GM19043 (cell line): ENCODE data around the gene RHOV.
"Not testable (repeated sequence)": the region's sequence is repeated elsewhere in the genome, so short reads cannot be mapped to it uniquely, and the experiment has no call there.

Experiments used
- ATAC-seq: cut with Tn5 transposase; IDR thresholded peaks from one replicate; pipeline ENCODE4 v1.9.1; 2021; ENCODE audit warnings: low read depth; ENCODE audit not compliant: unreplicated experiment

Gene RHOV

DNA sequence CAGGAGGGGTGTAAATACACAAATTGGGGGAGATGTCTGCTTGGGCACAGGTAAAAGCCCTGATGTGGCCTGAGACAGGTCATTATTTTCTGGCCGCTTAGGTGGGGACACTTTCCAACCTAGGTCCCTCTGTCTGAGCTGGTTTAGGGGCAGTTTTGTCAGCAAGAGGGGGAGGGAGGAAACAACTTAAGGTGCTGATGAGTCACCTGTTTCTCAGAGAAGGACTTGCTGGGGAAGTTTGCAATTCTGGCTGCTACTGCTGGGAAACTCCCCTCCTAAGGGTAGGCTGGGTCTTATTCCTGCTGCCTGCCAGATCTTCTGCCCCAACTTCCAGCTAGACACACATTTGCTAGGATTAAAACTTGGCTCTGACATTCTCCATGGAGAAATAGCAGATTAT lies 4.8 kb upstream of the RHOV start:
- ATAC-seq = no peak

DNA sequence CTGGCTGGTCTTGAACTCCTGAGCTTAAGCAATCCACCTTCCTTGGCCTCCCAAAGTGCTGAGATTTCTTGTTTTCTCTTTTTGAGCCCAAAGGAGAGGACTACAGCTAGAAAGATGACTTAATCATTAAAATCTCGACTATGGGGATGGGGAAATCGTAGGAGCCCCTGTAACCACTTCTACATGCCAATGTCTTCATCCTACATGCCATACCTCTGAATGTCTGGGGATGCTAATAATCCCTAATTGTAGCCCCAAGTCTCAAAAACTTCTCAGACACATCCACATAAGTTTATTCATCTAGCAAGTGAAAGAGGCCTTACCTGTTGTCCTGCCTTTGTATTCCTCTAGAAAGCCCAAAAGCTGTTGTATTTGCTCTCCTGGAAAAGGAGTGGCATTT lies 3.7 kb upstream of the RHOV start:
- ATAC-seq = no peak

DNA sequence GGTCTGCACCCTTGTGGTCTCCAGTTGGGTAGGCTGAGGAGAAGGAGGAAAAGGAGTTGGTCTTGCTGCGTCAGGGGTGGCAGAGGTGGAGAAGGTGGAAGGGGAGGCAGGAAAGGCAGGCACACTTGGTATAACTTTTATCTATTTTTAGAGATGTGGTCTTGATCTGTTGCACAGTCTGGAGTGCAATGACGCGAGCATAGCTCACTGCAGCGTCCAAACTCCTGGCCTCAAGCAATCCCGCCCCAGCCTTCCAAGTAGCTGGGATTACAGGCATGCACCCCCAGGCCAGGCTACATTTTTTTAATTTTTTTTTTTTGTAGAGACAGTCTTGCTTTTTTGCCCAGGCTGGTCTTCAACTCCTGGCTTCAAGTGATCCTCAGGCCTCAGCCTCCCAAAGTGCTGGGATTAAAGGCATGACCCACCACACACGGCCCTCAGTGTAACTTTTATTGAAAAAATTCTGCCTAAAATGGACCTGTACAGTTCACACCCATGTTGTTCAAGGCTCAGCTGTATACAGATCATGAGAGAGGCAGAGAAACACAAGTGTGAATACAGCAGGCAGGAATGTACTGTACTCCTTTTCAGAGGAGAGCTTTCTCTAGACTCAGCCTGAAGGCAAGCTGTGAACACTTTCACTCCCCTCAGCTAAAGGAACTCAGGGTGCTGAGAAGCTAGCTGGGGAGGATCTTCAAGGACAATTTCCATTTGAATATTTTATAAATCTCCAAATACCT lies 2.1 kb upstream of the RHOV start:
- no peak for ATAC-seq

DNA sequence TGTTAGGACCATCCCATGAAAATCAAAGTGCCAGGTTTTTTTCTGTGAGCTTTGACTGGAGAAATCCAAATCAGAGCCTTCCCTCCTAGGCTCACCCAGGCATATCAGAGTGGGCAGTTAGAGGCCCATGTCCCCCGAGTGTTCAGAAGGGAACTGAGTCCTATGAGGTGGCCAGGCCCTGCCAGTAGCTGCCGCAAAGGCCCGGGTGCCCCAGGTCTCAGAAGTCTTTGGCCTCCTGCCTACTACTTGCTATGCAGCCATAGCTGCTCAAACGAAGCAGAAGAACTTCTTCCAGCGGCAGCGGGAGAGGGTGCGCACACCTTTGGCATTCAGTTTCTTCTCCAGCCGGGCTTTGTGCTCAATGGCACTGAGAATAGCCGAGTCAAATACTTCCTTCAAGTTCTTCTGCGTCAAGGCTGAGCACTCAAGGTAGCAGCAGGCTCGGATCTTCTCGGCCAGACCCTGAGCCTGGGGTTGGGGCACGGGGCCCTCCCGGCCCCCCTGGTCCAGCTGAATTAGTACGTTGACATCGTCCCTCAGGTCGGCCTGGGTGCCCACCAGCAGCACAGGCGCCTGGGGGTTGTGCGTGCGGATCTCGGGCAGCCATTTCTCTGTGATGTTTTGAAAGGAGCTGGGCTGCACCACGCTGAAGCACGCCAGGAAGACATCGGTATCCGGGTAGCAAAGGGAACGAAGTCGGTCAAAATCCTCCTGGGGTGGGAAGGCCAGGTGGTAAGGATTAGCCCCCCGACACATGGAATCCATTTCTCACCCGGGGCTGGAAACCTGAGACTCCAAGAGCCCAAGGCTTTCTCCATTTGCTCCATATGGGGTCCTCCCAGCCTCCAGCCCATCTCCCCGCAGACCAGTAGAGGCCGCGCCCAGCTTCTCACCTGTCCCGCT lies 992 bp downstream of the RHOV start:
- no peak for ATAC-seq

DNA sequence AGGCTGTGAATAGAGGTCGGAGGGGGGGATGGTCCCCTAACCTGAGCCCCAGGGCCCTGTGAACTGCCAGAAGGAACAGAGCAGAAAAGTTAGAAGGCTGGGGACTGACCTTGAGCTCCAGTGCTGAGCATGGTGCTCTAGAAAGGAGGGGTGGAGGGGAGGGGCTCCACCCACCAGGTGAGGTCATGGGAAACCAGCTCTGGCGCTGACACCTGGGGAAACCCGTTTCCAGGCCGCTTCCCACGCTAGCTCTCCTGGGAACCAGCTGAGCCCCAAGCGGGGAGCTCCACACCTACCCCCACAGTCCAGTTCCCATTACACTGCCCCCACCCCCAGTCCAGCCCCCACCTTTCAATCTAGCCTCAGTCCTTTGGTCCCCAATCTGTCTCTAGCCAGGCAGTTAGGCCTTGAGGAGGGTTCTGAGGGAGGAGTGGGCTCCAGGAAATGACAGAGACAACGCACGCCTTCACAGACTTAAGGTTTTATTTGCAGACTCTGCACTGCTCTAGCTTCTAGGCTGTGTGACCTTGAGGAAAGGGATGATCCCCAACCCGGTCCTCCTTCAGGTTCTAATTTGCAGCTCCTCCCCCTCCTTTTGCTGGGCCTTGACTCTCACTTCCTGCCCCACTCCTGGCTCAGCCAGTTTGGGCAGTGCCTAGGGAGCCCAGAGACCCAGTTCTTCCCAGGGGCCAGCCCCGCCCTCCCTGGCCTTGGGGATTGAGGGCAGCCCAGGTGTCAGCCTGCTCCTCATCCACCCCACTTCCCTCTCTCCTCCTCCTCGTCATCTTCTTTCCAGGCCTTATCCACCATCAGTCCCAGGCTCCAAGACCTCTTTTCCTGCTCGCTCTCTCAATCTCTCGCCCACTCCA lies 2.1 kb downstream of the RHOV start:
- no peak for ATAC-seq

DNA sequence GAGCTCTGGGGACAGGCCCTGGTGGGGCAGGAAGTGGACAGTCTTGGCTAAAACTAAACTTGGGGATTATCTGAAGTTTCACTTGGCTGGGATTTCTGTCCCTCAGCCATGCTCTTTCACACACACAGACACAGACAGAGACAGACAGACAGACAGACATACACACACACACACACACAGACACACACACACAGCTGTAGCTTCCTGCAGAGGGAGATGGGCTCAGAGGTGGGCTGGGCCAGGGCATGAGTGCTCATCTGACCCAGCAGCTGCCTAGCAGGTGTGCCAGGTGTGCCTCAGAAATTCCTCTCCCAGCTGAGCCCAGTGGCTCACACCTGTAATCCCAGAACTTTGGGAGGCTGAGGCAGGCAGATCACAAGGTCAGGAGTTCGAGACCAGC lies 3.3 kb downstream of the RHOV start:
- no peak for ATAC-seq

DNA sequence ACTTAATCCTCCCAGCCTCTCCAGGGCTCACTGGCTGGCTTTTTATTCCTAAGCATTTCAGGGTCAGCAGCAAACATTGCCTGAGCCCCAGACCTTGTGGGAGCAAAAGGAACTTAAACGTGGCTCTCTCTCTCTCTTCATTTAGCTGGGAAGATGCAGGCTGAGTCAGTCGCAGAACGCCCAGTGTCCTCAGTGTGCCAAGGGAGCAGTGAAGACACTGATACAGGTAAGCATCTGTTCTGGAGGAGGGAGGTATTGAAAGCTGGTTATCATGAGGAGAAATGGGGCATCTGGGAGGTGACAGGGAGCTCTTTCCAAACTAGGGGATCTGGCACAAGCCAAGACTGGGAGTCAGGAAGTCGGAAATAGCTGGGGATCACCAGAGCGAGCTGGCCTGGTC lies 4.3 kb downstream of the RHOV start:
- ATAC-seq = no peak

DNA sequence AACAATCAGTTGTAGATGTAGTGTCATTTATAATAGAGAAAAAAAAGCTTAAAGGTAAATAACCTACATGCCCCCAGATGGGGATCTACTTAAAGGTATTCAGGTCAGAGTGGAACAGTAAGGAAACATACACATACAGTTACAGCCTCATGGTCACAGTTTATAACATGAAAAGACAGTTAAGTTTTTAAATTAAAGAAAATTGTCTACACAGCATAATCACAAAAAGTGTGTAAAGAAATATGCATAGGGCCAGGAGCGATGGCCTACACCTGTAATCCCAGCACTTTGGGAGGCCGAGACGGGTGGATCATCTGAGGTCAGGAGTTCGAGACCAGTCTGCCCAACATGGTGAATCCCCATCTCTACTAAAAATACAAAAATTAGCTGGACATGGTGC lies 6.8 kb downstream of the RHOV start:
- ATAC-seq = no peak

DNA sequence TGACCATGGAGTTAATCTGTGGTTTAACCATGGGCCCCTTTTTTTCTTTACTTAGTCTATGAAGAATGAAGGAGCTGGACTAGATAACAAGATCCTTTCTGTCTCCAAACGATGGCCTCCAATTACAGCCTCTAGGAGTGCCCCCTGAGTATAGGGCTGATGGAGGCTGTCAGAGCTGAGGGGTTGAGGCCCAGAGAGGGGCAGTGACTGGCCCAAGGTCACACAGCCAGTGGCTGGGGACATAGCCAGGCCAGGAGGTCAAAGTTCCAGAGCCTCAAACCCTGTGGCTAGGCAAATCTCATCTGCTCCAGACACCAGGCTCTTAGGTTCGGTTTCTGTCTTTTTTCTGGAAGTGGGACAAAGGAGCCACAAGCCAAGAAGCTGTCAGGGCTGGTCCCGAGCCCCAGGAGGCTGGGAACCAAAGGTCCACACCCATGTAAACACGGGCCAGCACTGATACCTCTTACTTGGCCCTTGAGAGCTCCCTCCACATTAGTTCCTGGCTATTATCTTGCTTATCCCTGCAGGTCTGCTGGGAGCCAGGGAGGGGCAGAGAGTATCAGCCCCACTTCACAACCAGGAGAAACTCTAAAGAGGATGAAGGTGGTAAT lies 10.3 kb downstream of the RHOV start:
- no peak for ATAC-seq

DNA sequence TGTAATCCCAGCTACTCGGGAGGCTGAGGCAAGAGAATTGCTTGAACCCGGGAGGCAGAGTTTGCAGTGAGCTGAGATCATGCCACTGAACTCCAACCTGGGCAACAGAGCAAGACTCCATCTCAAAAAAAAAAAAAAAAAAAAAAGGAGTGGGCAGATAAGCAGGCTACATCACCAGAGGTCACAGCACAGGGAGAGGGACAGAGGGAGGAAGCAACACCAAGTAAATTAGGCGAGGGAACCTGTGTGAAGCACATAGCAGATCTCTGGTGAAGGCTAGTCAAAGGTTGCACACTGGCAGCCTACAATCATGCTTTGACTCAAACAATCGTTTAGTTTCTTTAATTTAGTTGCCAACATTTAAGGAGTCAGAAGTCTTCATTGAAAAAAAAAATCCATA lies 12.9 kb downstream of the RHOV start:
- ATAC-seq = not testable (repeated sequence)

DNA sequence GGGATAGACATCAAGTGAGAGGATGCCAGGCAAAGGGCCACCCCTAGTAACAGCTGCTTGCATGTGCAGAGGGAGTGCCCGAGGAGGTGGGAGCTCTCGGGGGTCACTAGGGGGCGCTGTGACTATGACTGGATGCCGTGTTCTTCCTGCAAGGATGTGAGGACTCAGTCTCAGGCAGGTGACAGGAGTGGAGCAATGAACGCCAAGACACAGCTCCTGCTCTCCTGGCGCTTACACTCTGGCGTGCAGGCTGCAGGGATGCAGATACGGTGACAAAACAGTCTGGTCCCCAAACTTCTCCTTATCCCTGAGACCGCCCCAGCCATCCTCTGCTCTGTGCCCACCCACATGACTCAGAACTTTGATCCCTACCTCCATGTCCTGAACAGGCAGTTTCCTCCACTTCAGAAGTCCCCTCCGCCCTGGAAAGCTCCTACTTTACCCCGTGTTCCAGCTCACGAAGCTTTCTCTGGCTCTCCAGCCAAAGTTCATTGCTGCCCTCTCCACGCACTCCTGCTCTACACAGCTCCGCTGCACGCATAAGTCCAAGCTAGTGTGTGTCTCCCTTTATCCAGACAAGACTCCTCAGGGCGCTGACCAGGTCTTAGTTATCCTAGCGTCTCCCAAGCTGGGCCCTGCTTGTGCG lies 14.7 kb downstream of the RHOV start:
- no peak for ATAC-seq

DNA sequence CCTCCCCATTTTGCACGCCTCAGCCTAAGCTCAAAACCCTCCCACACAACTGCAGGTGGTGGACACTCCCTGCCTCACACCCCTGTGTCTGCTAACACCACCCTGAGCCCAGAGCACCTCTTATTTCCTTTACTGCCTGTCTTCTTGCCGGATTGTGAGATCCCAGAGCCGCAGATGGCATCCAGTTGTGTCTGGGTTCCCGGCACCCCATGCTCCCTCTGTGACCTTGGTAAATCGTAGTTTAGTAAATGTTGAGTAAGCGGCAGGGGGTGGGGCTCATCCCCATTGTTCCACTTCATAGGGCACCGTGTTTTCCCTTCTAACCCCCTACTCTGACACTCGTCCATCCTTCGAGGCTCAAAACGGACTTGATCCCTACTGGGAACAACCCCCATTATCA lies 15.3 kb downstream of the RHOV start:
- no peak for ATAC-seq

DNA sequence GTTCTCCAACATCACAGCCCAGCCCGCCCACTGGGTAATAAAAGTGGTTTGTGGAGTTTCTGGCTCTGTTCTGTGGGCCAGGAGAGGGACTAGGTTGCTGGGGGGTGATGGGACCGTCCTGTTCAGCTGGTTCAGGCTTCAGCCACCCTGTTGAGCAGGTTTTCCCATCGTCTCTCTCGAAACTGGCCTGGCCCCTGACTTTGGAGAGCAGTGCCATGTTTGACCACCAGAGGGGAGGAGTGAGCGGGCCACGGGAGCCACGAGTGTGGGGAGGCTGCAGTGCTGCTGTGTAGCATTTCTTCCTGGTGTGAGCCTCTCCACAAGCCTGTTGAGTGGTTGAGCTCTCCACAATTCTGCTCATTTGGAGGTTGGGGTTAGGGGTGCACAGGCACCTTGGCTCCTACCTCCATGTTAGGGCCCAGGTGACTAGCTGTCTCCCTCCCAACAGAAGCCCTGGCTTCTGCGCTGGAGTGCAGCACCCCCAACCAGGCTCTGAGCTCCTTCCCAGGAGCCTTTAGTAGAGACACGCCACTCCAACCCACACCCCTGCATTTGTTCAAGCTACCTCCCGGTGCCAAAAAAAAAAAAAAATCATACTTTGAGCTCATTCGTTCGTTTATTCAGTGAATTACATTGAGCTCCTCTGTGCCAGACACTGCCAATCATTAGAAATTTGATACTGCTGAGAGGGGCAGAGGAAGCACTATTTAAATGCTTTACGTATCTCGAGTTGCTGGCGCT lies 16.3 kb downstream of the RHOV start:
- no peak for ATAC-seq

DNA sequence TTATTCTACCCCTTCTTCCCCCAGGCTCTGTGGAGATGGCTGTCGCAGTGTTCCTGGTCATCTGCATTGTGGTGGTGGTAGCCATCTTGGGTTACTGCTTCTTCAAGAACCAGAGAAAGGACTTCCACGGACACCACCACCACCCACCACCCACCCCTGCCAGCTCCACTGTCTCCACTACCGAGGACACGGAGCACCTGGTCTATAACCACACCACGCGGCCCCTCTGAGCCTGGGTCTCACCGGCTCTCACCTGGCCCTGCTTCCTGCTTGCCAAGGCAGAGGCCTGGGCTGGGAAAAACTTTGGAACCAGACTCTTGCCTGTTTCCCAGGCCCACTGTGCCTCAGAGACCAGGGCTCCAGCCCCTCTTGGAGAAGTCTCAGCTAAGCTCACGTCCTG lies 17.3 kb downstream of the RHOV start:
- no peak for ATAC-seq

DNA sequence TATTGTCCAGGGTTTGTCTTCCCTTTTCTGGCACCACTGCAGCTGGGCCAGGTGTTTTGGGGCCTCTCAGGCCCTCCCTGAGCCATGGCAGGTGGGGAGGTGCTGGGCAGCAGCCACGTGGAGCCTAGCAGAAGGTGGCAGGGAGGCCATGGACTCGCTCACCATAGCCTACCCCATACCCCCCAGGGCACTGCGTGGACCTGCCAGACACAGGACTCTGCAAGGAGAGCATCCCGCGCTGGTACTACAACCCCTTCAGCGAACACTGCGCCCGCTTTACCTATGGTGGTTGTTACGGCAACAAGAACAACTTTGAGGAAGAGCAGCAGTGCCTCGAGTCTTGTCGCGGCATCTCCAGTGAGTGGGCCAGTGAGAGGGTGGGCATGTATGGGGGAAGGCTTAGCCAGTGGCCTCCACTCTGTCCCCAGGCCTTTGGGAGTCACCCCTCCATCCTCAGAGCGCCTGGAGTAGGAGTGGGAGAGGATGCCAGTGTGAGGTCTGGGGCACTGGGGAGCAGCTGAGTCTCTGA lies 18.3 kb downstream of the RHOV start:
- no peak for ATAC-seq

DNA sequence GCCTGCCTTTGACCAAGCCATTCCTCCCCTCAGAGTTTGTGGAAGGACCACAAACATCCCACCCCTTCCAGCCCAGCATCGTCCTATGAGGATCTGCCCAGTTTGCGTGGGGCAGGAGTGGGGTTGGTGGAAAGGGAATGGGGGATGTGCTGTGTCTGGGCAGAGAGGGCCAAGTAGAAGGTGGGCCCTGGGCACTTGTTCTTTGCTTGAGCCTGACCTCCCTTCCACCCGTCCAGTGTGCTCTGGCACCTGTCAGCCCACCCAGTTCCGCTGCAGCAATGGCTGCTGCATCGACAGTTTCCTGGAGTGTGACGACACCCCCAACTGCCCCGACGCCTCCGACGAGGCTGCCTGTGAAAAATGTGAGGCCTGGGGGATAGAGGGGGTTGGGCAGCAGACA lies 19.9 kb downstream of the RHOV start:
- no peak for ATAC-seq

DNA sequence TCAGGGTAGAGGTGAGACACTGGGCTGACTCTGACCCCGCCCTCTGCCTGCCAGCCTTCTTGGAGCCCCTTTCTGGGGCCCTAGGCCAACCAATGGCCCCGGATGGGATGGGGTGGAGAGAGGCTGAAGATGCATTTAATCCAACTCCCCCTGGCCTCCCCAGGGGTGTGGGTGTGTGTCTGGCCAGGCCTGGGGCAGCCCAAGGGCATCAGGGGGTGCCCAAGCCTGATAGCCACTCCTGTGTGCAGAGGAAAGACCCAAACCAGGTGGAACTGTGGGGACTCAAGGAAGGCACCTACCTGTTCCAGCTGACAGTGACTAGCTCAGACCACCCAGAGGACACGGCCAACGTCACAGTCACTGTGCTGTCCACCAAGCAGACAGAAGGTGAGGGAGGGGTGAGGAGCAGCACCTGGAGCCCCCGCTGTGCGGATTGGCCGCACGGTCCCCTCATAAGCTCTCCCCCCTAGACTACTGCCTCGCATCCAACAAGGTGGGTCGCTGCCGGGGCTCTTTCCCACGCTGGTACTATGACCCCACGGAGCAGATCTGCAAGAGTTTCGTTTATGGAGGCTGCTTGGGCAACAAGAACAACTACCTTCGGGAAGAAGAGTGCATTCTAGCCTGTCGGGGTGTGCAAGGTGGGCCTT lies 20.7 kb downstream of the RHOV start:
- ATAC-seq = no peak

DNA sequence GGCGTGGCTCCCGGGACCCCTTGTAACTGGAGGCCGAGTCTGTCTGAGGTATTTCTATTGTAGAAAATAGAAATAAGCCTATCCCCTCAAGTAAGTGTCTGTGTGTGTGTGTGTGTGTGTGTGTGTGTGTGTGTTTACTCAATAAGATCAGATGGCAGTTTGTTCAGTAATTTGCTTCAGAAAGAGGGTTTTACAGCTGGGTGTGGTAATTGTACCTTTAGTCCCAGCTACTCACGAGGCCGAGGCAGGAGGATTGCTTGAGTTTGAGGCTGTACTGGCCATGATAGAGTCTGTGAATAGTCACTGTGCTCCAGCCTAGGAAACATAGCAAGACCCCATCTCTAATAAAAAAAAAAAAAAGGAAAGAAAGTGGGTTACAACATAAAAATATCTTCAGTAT lies 21.5 kb downstream of the RHOV start:
- ATAC-seq = no peak
